ENCODE results near the gene SLC39A9.

DNA sequence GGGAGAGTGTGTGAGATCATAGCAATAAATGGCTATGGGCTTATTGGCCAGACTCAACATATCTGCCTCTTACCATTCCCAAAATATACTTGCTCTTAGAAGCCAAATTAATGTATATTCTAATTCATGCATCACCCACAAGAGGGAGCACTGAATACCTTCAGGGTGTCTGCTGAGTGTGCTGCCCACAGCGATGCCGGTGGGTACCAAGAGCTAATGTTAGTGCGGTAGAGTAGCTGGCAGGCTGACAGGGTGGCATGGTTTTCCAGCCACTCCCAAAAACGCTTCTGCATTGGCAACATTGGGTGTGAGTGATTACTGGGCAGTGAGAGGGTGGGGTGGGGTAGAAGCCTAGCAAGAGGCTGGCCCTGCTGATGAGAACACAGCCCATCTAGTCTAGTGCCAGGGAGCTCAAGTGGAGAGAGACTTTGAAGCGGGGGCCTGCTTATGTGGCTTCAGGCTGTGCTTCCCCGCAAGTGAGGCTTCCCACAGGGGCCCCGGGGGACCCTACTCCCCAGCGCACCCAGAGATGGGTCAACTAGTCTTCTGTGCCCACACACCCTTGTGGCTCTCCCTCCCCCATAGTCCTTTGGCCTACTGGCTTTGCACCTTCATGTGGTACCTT, 76.8 kb downstream of the SLC39A9 start:
- no peak for TF ChIP-seq BACH1 (IDR thresholded peaks at IDR 0.05; ENCODE audit: borderline replicate concordance)
- TF ChIP-seq TAF1 (IDR thresholded peaks at IDR 0.05; ENCODE audit: borderline replicate concordance, low read depth, low read length), result no peak
- TF ChIP-seq PML (IDR thresholded peaks at IDR 0.05; ENCODE audit: low read length), result no peak
- TF ChIP-seq, protein P1, sequence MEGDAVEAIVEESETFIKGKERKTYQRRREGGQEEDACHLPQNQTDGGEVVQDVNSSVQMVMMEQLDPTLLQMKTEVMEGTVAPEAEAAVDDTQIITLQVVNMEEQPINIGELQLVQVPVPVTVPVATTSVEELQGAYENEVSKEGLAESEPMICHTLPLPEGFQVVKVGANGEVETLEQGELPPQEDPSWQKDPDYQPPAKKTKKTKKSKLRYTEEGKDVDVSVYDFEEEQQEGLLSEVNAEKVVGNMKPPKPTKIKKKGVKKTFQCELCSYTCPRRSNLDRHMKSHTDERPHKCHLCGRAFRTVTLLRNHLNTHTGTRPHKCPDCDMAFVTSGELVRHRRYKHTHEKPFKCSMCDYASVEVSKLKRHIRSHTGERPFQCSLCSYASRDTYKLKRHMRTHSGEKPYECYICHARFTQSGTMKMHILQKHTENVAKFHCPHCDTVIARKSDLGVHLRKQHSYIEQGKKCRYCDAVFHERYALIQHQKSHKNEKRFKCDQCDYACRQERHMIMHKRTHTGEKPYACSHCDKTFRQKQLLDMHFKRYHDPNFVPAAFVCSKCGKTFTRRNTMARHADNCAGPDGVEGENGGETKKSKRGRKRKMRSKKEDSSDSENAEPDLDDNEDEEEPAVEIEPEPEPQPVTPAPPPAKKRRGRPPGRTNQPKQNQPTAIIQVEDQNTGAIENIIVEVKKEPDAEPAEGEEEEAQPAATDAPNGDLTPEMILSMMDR (IDR thresholded peaks at IDR 0.05 in 2 of 3, conservative IDR thresholded peaks at IDR 0.05 in 1 of 3; ENCODE audit: control insufficient read depth in 2 of 3, extremely low read depth in 1 of 3, insufficient read depth in 1 of 3, low read depth in 3 of 3, low read length in 3 of 3), result peak; percentile 51 to 57 (median 55)
- TF ChIP-seq, protein P2, sequence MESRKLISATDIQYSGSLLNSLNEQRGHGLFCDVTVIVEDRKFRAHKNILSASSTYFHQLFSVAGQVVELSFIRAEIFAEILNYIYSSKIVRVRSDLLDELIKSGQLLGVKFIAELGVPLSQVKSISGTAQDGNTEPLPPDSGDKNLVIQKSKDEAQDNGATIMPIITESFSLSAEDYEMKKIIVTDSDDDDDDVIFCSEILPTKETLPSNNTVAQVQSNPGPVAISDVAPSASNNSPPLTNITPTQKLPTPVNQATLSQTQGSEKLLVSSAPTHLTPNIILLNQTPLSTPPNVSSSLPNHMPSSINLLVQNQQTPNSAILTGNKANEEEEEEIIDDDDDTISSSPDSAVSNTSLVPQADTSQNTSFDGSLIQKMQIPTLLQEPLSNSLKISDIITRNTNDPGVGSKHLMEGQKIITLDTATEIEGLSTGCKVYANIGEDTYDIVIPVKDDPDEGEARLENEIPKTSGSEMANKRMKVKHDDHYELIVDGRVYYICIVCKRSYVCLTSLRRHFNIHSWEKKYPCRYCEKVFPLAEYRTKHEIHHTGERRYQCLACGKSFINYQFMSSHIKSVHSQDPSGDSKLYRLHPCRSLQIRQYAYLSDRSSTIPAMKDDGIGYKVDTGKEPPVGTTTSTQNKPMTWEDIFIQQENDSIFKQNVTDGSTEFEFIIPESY (IDR thresholded peaks at IDR 0.05), result no peak
- no peak for TF ChIP-seq EZH2 (IDR thresholded peaks at IDR 0.05; ENCODE audit: borderline replicate concordance, control insufficient read depth, low read depth, low read length)
